Ammon's horn (tissue), 1 donor: ENCODE data around the gene CYP1A1.
A peak's percentile ranks its signal among the peaks of the same experiment; 100 is the strongest.
"Not testable (repeated sequence)": the region's sequence is repeated elsewhere in the genome, so short reads cannot be mapped to it uniquely, and the experiment has no call there.

Experiments used
- DNase-seq: peaks from one replicate; pipeline ENCODE4 v3.0.0-alpha.2; 2016; ENCODE audit warnings: low spot score

The CYP1A1 gene

GRCh38 chr15:74738239-74738638 is 12.9 kb upstream of the CYP1A1 start:
- DNase-seq: not testable (repeated sequence)

- no peak for DNase-seq
Measured at GRCh38 chr15:74735305-74735704, 10.0 kb upstream of the CYP1A1 start.

DNA sequence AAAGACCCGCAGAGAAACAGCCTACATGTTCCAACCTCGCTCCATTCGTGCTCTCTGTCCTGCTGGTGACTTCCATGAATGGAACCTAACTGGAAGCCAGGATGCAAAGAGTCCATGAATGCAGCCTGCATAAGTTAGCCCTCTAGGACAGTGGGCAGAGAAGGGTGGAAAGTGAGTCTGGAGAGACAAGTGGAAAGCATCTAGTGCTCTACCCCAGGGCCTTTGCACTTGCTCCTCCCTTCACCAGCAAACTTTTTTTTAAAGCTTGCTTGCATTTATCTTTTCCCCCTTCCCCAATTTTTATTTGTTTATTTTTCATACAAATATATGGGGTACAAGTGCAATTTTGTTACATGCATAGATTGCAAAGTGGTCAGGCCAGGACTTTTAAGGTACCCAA is 7.9 kb upstream of the CYP1A1 start:
- no peak for DNase-seq

- no peak for DNase-seq
Measured at GRCh38 chr15:74732846-74733245, 7.5 kb upstream of the CYP1A1 start.

- no peak for DNase-seq
Measured at GRCh38 chr15:74730619-74731316, 5.4 kb upstream of the CYP1A1 start.

DNA sequence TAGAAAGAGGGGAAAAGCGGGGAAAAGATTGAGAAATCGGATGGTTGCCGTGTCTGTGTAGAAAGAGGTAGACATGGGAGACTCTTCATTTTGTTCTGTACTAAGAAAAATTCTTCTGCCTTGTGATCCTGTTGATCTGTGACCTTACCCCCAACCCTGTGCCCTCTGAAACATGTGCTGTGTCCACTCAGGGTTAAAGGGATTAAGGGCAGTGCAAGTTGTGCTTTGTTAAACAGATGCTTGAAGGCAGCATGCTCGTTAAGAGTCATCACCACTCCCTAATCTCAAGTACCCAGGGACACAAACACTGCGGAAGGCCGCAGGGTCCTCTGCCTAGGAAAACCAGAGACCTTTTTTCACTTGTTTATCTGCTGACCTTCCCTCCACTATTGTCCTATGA is 4.0 kb upstream of the CYP1A1 start:
- not testable (repeated sequence) for DNase-seq

- not testable (repeated sequence) for DNase-seq
Measured at GRCh38 chr15:74728699-74729098, 3.4 kb upstream of the CYP1A1 start.

DNA sequence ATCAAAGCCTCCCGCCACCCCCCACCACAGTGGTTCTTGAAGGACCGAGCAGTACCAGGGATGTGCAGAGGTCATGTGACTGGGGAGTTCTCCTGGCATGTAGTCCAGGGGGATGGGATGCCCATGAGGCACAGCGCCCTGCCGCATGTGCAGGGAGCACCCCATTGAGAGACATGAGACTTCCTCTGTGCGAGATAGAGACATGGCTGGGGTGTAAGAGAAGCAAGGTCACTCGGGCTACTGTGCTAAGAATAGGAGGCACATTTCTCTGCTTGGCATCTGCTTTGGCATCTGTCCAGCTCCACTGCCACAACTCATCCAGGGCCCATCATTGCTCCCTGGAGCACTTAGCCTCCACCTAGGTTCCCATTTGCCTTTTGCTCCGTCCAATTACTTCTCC is 2.4 kb upstream of the CYP1A1 start:
- DNase-seq: no peak

DNA sequence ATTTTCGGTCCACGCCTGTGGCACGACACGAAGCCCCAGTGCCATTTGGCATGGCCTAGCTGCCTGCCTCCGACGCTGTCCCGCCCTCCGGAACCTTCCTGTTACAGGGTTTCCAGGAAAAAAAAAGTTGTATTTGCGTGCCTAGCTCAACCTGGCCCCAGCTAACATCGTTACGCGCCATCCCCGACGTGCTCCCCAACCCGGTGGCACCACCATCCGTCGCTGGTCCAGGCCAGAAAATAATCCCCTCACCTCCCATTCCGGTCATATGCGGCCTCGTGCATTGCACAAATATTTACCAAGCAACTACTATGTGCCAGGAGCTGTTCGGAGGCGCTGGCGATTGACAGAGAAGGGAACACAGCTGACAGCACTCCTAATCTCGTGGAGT is 1.4 kb upstream of the CYP1A1 start:
- no peak for DNase-seq

GRCh38 chr15:74725845-74726773 is 781 bp upstream of the CYP1A1 start:
- DNase-seq: no peak

DNA sequence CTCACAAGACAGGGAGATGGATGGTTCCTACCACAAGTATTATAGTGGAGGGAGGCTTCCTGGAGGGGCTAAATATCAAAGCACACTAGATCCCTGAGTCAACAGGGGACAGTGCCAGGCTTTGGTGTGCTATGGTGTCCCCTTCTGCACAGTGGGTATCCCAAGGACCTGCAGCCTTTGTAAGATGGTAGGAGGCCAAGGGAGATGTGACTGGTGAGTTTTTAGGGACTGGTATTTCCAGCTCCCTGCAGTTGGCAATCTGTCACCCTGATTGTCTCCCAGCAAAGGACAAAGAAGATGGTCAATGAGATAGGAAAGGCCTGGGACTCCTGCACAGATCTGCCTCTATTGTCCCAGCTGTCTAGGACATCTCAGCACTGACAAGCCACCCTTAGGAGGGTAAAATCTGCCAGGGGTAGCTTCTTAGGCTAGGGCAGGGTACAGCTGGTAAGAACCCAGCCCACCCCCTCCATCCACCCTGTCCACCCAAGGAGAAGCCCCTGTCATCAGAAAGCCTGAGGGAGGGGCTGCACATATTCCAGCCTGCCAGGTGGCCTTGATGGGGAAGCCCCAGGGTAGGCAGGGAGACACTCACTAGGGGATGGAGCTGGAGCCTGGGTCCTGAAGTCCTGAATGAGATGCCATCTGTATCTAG is 631 bp downstream of the CYP1A1 start:
- no peak for DNase-seq

DNA sequence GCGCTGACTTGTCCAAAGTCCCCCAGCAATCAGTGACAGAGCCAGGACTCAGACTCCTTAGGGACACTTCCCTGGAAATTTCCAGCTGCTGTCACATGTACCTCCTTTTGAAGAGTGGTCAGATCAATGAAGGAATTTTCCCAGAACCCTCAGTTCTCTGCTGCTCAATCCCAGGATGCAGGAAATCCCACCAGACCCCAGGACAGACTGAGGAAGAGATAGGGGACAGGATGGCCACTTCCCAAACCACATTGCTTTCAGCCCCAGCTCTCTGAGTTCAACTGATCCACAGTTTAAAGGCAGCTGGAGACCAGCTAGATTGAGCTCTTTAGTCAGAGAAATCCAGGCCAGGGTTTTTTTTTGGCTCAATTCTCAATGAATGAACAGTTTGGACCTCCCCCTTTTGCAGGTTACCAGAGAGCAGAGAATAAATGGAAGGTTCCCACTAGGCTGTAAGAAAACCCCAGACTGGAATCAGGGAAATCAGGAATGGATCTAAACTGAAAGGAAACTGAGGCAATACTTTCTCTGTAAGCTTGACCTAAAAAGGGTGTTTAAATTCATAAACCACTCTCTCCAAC is 1.5 kb downstream of the CYP1A1 start:
- DNase-seq: peak; percentile 49

DNA sequence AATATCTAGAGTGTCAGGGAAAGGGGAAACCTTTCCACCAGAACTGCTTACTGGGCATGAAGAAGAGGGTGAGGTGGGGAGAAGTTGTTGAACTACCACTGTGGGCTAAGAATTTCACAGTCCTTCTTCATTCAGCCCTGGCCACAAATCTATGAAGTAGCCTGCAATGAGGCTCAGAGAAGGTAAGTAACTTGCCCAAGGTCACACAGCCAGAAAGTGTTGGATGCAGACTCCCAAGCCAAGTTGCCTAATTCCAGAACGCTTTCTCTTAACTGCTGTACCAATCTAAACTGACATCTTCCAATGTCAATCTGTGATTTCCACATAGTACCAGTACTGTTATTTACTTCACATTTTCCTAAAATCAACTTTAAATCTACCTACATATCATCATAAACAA is 2.1 kb downstream of the CYP1A1 start:
- DNase-seq: no peak

GRCh38 chr15:74722591-74722990 is 2.7 kb downstream of the CYP1A1 start:
- no peak for DNase-seq

- DNase-seq: no peak
Measured at GRCh38 chr15:74716651-74717050, 8.7 kb downstream of the CYP1A1 start.

DNA sequence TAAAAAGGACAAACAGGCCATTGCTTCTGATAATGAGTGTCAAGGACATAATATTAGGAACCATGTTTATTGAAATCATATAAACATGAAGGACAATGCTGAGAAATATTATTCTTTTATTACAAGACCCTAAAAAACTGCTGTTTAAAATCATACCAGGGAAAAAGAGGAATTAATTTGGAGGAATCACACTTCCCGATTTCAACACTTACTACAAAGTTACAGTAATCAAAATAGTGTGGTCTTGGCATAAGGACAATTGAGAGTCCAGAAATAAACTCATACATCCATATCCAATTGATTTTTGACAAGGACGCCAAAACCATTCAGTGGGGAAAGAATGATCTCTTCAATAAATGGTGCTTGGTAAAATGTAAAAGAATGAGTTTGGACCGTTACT is 13.0 kb downstream of the CYP1A1 start:
- no peak for DNase-seq

GRCh38 chr15:74710319-74711094 is 14.8 kb downstream of the CYP1A1 start:
- no peak for DNase-seq

DNA sequence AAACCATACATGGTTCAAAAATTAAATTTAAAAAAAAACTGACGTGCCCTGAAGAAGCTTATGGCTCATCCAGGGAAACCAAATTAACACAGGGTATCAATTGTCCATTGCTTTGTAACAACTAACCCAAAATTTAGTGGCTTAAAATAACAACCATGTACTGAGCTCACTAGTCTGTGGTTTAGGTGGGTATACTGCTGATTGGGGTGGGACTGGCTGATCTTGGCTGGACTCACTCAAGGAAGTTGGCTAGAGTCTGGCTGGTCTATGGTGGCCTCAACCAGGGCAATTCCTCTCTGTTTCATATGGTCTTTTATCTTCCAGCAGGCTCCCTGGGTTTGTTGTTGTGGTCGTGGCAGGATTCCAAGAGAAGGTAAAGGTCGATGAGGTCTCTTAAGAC is 15.4 kb downstream of the CYP1A1 start:
- no peak for DNase-seq

DNA sequence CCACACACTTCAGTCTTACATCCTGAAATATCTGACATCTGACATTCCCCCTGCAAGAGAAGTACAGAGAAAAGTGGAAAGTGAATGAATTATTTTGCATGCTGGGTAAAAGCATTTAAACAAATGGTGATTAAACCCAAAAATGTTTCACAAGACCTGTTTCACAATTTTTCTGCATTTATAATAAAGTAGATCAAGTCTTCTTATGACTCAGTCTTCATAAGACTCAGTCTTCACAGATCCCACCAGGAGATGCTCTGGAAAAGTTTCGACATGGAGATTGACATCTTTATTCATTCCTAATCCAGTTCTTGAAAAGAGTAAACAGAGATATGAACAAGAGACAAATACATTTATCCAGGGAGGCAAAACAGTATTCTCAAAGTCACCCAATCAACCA is 16.3 kb downstream of the CYP1A1 start:
- DNase-seq: no peak

GRCh38 chr15:74696808-74697207 is 28.5 kb downstream of the CYP1A1 start:
- no peak for DNase-seq

DNA sequence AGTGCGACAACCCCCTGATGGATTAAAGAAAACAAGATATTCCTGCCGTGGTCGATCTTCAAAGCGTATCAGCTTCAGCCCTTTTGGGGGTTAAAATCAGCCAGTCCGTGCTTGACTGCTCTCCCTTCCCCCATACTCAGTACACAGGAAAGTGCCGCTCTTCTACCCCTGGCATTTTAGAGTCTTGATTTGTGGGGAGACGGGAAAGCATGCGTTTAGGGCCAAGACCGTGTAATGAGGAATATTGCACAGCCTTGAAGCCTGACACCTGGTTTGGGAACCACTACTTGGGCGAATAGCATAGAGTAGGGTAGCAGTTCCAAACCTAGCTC is 29.0 kb downstream of the CYP1A1 start:
- no peak for DNase-seq
